PC-9 (cell line): ENCODE data around the gene NUDT15. TPM values are rescaled to one million over a fixed set of nuclear protein-coding genes. Genes with fewer than 3 reads are reported as not detected.

Experiments used
- BruUV-seq: library from RNA; stranded (reverse); fragments of 400-500 nt; replicated peaks from 2 replicates; lab custom pipeline; 2021; lab: Mats Ljungman, UMichigan
- CTCF ChIA-PET: fragments of 300-600 bp; sonication (Branson Sonifier 250); formaldehyde crosslinking; loops from one replicate; lab custom pipeline; 2022; ENCODE audit warnings: antibody characterized with exemption; lab: Charles Lee
- POLR2A ChIA-PET: fragments of 300-600 bp; sonication (Branson Sonifier 250); formaldehyde crosslinking; loops from one replicate; lab custom pipeline; 2022; ENCODE audit warnings: antibody characterized with exemption; ENCODE audit not compliant: unreplicated experiment; lab: Charles Lee
- DNase-seq, 2 experiments: peaks; one replicate each; pipeline versions ENCODE4 v3.0.0 to v3.0.0-alpha.2; 2015 to 2022; ENCODE audit warnings: mixed read lengths in 1 of 2
- H2AFZ ChIP-seq: fragments of 200-600 bp; sonication (generic); 2 replicates; pipeline ENCODE4 v1.8.1; 2017; ENCODE audit warnings: antibody characterized with exemption
- H3F3A ChIP-seq: fragments of 200-600 bp; sonication (generic); 2 replicates; pipeline ENCODE4 v1.8.1; 2017; ENCODE audit warnings: antibody characterized with exemption, mild to moderate bottlenecking, low read depth; ENCODE audit not compliant: insufficient read depth
- H3K27ac ChIP-seq: fragments of 200-600 bp; sonication (generic); 2 replicates; pipeline ENCODE4 v1.6.1; 2016; ENCODE audit warnings: mixed run types
- H3K27me3 ChIP-seq: fragments of 200-600 bp; sonication (generic); 2 replicates; pipeline ENCODE4 v1.6.1; 2016; ENCODE audit warnings: low read depth, mixed run types; ENCODE audit not compliant: insufficient read depth
- H3K36me3 ChIP-seq: fragments of 200-600 bp; sonication (generic); 2 replicates; pipeline ENCODE4 v1.6.1; 2016; ENCODE audit warnings: low read depth, mixed run types
- H3K4me1 ChIP-seq: fragments of 200-600 bp; sonication (generic); replicated peaks from 2 replicates; pipeline ENCODE4 v1.6.1; 2016; ENCODE audit warnings: mixed run types; ENCODE audit not compliant: insufficient read depth
- H3K4me2 ChIP-seq: fragments of 200-600 bp; sonication (generic); 2 replicates; pipeline ENCODE4 v1.6.1; 2017; ENCODE audit warnings: mixed run types
- H3K4me3 ChIP-seq: fragments of 200-600 bp; sonication (generic); 2 replicates; pipeline ENCODE4 v1.6.1; 2016; ENCODE audit warnings: mixed run types
- H3K79me2 ChIP-seq: fragments of 200-600 bp; sonication (generic); 2 replicates; pipeline ENCODE4 v1.6.1; 2017; ENCODE audit warnings: low read depth, mixed run types
- H3K9me2 ChIP-seq: fragments of 200-600 bp; sonication (generic); 2 replicates; pipeline ENCODE4 v1.8.1; 2017; ENCODE audit warnings: mild to moderate bottlenecking; ENCODE audit not compliant: insufficient read depth
- H3K9me3 ChIP-seq: fragments of 200-600 bp; sonication (generic); 2 replicates; pipeline ENCODE4 v1.8.1; 2016; ENCODE audit warnings: low read depth; ENCODE audit not compliant: insufficient read depth
- H4K20me1 ChIP-seq: fragments of 200-600 bp; sonication (generic); 2 replicates; pipeline ENCODE4 v1.8.1; 2017; ENCODE audit not compliant: insufficient read depth
- CTCF ChIP-seq: fragments of 200-600 bp; sonication (generic); conservative IDR thresholded peaks from 2 replicates; pipeline ENCODE4 v1.6.1; 2017; ENCODE audit warnings: mixed run types, antibody characterized with exemption, mild to moderate bottlenecking, moderate library complexity
- EZH2 ChIP-seq: fragments of 200-600 bp; sonication (generic); IDR thresholded peaks from 2 replicates; pipeline ENCODE4 v1.8.0; 2017; ENCODE audit warnings: antibody characterized with exemption, low read depth
- intact Hi-C: fragments of 100-400 bp; cut with micrococcal nuclease; formaldehyde crosslinking; loops from one replicate; pipeline ENCODE4 v1.10.0; 2022; ENCODE audit not compliant: unreplicated experiment
- total RNA-seq: library from RNA; stranded (reverse); gene quantifications from 2 replicates; pipeline ENCODE4 v1.2.3, GENCODE V29; 2021

The NUDT15 gene
- total RNA-seq, 1 experiment from 2014 or later, result 16.1 TPM

- Histone ChIP-seq H3K9me3 (peaks cover 8% of the 10 kb centered on the region), H4K20me1 (no peaks in the 10 kb centered on the region), H3K79me2 (no peaks in the 10 kb centered on the region), H3F3A (no peaks in the 10 kb centered on the region), H2AFZ (no peak overlapping the region), H3K27ac (no peak overlapping the region), H3K27me3 (no peaks in the 10 kb centered on the region), H3K4me2 (no peak overlapping the region), H3K4me1 (no peaks in the 10 kb centered on the region), H3K9me2 (no peaks in the 10 kb centered on the region), H3K4me3 (no peak overlapping the region), H3K36me3 (peaks cover 36% of the 10 kb centered on the region)
- no TSS peak for BruUV-seq
- DNase-seq, result no peak
- TF ChIP-seq EZH2 (no peak), CTCF (no peak)
- intact Hi-C loops, result no loop called here
- POLR2A ChIA-PET, result no interaction called here
- CTCF ChIA-PET, result no interaction called here
These were observed 28.9 kb downstream of the NUDT15 start for GRCh38 chr13:48066310-48066989.

DNA sequence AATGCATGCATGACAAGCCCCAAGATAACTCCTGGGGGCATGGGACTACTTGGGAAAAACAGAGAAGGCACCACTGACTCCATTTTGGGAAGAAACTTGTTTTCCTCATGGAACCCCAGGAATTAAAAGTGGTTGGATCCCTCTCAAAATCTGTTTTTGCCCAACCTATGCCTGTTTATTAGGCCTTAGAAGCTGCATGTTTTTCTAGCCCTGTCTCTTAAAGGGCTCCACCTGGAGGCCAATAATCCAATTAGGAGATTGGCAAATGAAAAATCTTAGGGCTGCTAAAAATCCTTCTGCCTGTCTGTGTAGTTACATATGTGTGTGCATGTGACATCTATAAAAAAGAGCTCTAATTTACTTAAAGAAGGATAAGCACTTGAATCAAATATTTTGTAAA lies 30.5 kb downstream of the NUDT15 start:
- no peaks in the 10 kb centered on the region for H3F3A ChIP-seq
- no peaks in the 10 kb centered on the region for H4K20me1 ChIP-seq
- intact Hi-C loops, result no loop called here
- no TSS peak for BruUV-seq
- H3K36me3 ChIP-seq, result peaks cover 50% of the 10 kb centered on the region
- H2AFZ ChIP-seq, result no peak overlapping the region
- TF ChIP-seq CTCF (peak; percentile 52), EZH2 (no peak)
- H3K4me2 ChIP-seq, result no peak overlapping the region
- H3K4me3 ChIP-seq, result no peak overlapping the region
- H3K9me2 ChIP-seq, result no peaks in the 10 kb centered on the region
- peaks cover 8% of the 10 kb centered on the region for H3K9me3 ChIP-seq
- POLR2A ChIA-PET, result no interaction called here
- DNase-seq, result no peak
- no peaks in the 10 kb centered on the region for H3K4me1 ChIP-seq
- no peaks in the 10 kb centered on the region for H3K27me3 ChIP-seq
- no peaks in the 10 kb centered on the region for H3K79me2 ChIP-seq
- CTCF ChIA-PET, result no interaction called here
- H3K27ac ChIP-seq, result no peak overlapping the region

DNA sequence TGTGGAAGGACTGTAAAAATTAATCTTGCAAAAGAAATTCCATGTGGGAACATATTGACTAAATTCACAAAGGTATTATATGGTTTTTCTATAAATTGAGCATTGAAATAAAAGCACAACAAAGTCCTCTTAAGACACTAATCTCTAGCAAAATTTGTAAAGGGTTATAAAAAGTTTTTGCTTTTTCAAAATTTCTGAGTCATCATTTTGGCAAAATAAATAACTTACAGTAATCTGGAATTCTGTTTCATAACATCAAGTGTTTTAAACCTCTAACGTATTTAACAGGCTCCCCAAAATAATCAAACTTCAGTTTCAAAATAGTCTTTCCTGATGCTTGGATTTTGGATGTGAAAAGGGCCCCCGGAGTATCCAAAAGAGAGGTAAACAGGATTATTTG lies 31.4 kb downstream of the NUDT15 start:
- intact Hi-C loops, result no loop called here
- Histone ChIP-seq H3K27me3 (no peaks in the 10 kb centered on the region), H3K79me2 (no peaks in the 10 kb centered on the region), H3K4me1 (no peaks in the 10 kb centered on the region), H3K4me2 (no peak overlapping the region), H3K36me3 (peaks cover 58% of the 10 kb centered on the region), H2AFZ (no peak overlapping the region), H3K4me3 (no peak overlapping the region), H3F3A (no peaks in the 10 kb centered on the region), H3K9me2 (no peaks in the 10 kb centered on the region), H3K27ac (no peak overlapping the region), H4K20me1 (no peaks in the 10 kb centered on the region), H3K9me3 (peaks cover 8% of the 10 kb centered on the region)
- CTCF ChIA-PET, result no interaction called here
- no peak for TF ChIP-seq CTCF
- no peak for TF ChIP-seq EZH2
- no peak for DNase-seq
- POLR2A ChIA-PET, result no interaction called here
- no TSS peak for BruUV-seq
